Subcutaneous adipose tissue (tissue), 4 donors: Measurements from ENCODE around the gene KLHL10. TPM values are rescaled to one million over a fixed set of nuclear protein-coding genes. Genes with fewer than 3 reads are reported as not detected.

ENCODE experiments used
- CTCF ChIP-seq: fragments of 450-650 bp; IDR thresholded peaks from one replicate; pipeline ENCODE4 v1.5.1; 2016; ENCODE audit warnings: low read depth, mild to moderate bottlenecking, control low read depth, antibody characterized with exemption, moderate library complexity
- total RNA-seq, 4 donors: library from RNA; depleted of rRNA; stranded (reverse); fragments of >200 nt; gene quantifications; one replicate each; pipeline ENCODE4 v1.1.0, GENCODE V29; 2016

KLHL10 gene
- total RNA-seq, 4 donors from 2014 or later: 0.51 to 0.66 (median 0.57) TPM; not detected in 1

- TF ChIP-seq CTCF: no peak
Observed at GRCh38 chr17:41811549-41812380, 25.9 kb upstream of the KLHL10 start, which contains the start of gene P3H4. TSS of gene P3H4 (minus strand) at chr17:41811949. CDS start at chr17:41811915, 34 bp downstream.

- no peak for TF ChIP-seq CTCF
Observed at GRCh38 chr17:41812381-41813151, 25.1 kb upstream of the KLHL10 start, which contains the start of gene FKBP10. TSS of gene FKBP10 (plus strand) at chr17:41813004. CDS start at chr17:41813035, 31 bp downstream.

- no peak for TF ChIP-seq CTCF
Observed at GRCh38 chr17:41813152-41813680, 24.4 kb upstream of the KLHL10 start.

GRCh38 chr17:41813699-41814124 lies 23.9 kb upstream of the KLHL10 start:
- no peak for TF ChIP-seq CTCF

GRCh38 chr17:41814195-41814594 lies 23.4 kb upstream of the KLHL10 start:
- TF ChIP-seq CTCF: no peak

GRCh38 chr17:41816637-41817320 lies 20.8 kb upstream of the KLHL10 start:
- TF ChIP-seq CTCF: no peak
